Measurements from ENCODE around the gene DDIT4. TPM values are rescaled to one million over a fixed set of nuclear protein-coding genes. Genes with fewer than 3 reads are reported as not detected.

Gene DDIT4
- total and polyA plus RNA-seq, 2 of the 8 experiments (the other 6 are each of a cell fraction or from before 2014, with no cell fraction given) = 47.4 to 108 TPM

DNA sequence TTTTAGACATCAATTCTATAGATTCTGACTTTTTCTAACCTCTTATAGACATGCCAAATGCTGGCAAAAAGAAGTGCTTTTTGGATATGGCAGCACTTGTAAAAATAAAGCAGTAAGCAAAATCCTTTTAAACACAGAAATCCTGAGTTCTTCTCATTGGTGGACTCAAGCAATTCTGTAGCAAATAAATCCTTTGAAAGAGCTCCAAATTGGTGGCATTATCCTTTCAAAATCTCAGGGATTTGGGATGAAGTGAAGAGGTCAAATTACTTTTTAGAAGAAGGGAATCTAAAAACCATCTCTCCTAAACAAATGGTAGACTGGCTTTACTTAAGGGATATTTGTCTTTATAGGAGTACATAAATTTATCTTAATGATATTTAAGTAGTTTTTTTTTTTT, 40.1 kb upstream of the DDIT4 start (continued):
- TF ChIP-seq EZH2 (IDR thresholded peaks at IDR 0.05; ENCODE audit: low read depth, low read length, severe bottlenecking) = no peak
- no peak for TF ChIP-seq ASH2L (IDR thresholded peaks at IDR 0.05; ENCODE audit: low read length)

Data from H1 (cell line).